Activated gamma-delta T cell treated with Interleukin-2 at 50 U/mL for 16 hours (primary cell): ENCODE results near the gene PRRT3.
"Not testable (repeated sequence)": the region's sequence is repeated elsewhere in the genome, so short reads cannot be mapped to it uniquely, and the experiment has no call there.

Experiments used
- DNase-seq: peaks from one replicate; pipeline ENCODE4 v3.0.0-alpha.2; 2020

Gene PRRT3

GRCh38 chr3:9917820-9918219 is 34.4 kb downstream of the PRRT3 start:
- no peak for DNase-seq

- DNase-seq = no peak
Measured at GRCh38 chr3:9916734-9917680, 35.2 kb downstream of the PRRT3 start, which contains the start of gene IL17RC. Gene IL17RC, plus strand, starts transcription at chr3:9917098. Its CDS starts 218 bp downstream, at chr3:9917316.

GRCh38 chr3:9916346-9916733 is 35.9 kb downstream of the PRRT3 start:
- no peak for DNase-seq

GRCh38 chr3:9915254-9916141 is 36.7 kb downstream of the PRRT3 start:
- DNase-seq = no peak

- DNase-seq = no peak
Measured at GRCh38 chr3:9914559-9915253, 37.5 kb downstream of the PRRT3 start.

- DNase-seq = no peak
Measured at GRCh38 chr3:9914011-9914410, 38.2 kb downstream of the PRRT3 start.

GRCh38 chr3:9913601-9914000 is 38.6 kb downstream of the PRRT3 start:
- DNase-seq = no peak

- DNase-seq = no peak
Measured at GRCh38 chr3:9912294-9912935, 39.8 kb downstream of the PRRT3 start.

- DNase-seq = no peak
Measured at GRCh38 chr3:9911863-9912262, 40.3 kb downstream of the PRRT3 start.

GRCh38 chr3:9909221-9910013 is 42.8 kb downstream of the PRRT3 start:
- DNase-seq = no peak

GRCh38 chr3:9908286-9908685 is 43.9 kb downstream of the PRRT3 start:
- DNase-seq = no peak

GRCh38 chr3:9906480-9906879 is 45.7 kb downstream of the PRRT3 start:
- DNase-seq = no peak

- no peak for DNase-seq
Measured at GRCh38 chr3:9903904-9904303, 48.3 kb downstream of the PRRT3 start.

- no peak for DNase-seq
Measured at GRCh38 chr3:9903238-9903624, 49.0 kb downstream of the PRRT3 start.

GRCh38 chr3:9902372-9903237 is 49.6 kb downstream of the PRRT3 start, which contains the start of gene IL17RE:
Gene IL17RE, plus strand, starts transcription at chr3:9902848. Its CDS starts 85 bp downstream, at chr3:9902933.
- no peak for DNase-seq

GRCh38 chr3:9901967-9902366 is 50.2 kb downstream of the PRRT3 start:
- no peak for DNase-seq

- not testable (repeated sequence) for DNase-seq
Measured at GRCh38 chr3:9900965-9901415, 51.2 kb downstream of the PRRT3 start.

- no peak for DNase-seq
Measured at GRCh38 chr3:9899289-9899791, 52.9 kb downstream of the PRRT3 start.

GRCh38 chr3:9898467-9899241 is 53.6 kb downstream of the PRRT3 start:
- DNase-seq = no peak
